ENCODE results near the gene NBEAL2.
"Not testable (repeated sequence)": the region's sequence is repeated elsewhere in the genome, so short reads cannot be mapped to it uniquely, and the experiment has no call there.

Gene NBEAL2

GRCh38 chr3:47028146-47028545 lies 48.7 kb downstream of the NBEAL2 start:
- ChIA-PET POLR2A (no interaction called here), CTCF (interaction anchor here (1.3 to 1.5 kb wide), 2 partner anchors 9 to 105 kb away, joined by 4 to 5 read pairs; no protein-coding TSS in a partner anchor)
- no peak overlapping the region for H3K4me3 ChIP-seq (ENCODE audit: low read depth, low read length)
- TF ChIP-seq, protein P1, sequence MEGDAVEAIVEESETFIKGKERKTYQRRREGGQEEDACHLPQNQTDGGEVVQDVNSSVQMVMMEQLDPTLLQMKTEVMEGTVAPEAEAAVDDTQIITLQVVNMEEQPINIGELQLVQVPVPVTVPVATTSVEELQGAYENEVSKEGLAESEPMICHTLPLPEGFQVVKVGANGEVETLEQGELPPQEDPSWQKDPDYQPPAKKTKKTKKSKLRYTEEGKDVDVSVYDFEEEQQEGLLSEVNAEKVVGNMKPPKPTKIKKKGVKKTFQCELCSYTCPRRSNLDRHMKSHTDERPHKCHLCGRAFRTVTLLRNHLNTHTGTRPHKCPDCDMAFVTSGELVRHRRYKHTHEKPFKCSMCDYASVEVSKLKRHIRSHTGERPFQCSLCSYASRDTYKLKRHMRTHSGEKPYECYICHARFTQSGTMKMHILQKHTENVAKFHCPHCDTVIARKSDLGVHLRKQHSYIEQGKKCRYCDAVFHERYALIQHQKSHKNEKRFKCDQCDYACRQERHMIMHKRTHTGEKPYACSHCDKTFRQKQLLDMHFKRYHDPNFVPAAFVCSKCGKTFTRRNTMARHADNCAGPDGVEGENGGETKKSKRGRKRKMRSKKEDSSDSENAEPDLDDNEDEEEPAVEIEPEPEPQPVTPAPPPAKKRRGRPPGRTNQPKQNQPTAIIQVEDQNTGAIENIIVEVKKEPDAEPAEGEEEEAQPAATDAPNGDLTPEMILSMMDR (IDR thresholded peaks at IDR 0.05; ENCODE audit: insufficient read depth, low read length, missing control alignments): no peak
- no peak for DNase-seq (ENCODE audit: low read depth, low spot score)

DNA sequence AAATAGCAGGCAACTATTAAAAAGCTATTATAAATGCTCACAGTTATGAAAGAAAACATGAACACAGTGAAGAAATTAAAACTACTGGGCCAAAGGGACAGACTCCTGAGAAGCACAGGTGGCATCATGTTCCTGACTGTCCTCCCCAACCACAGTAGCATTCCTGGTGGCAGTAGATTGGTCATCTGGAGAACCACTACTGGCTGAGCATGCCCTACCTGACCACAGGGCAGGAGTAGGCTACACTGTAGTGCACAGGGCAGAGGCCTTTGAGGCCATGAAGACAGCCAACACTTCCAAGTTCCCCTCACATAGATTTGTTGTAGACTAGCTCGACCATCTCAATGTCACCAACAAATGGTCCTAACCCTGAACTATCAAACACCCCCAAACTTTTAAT lies 49.2 kb downstream of the NBEAL2 start:
- DNase-seq (ENCODE audit: low read depth, low spot score): no peak
- no peak overlapping the region for H3K4me3 ChIP-seq (ENCODE audit: low read depth, low read length)
- ChIA-PET POLR2A (no interaction called here), CTCF (interaction anchor here (1.3 to 1.5 kb wide), 3 partner anchors 9 to 105 kb away, joined by 4 to 5 read pairs (median 4); no protein-coding TSS in a partner anchor)
- TF ChIP-seq, protein P1 (IDR thresholded peaks at IDR 0.05; ENCODE audit: insufficient read depth, low read length, missing control alignments): no peak

GRCh38 chr3:47031041-47031440 lies 51.6 kb downstream of the NBEAL2 start:
- DNase-seq (ENCODE audit: low read depth, low spot score); CTCF ChIA-PET; POLR2A ChIA-PET; H3K4me3 ChIP-seq (ENCODE audit: low read depth, low read length): not testable (repeated sequence)

DNA sequence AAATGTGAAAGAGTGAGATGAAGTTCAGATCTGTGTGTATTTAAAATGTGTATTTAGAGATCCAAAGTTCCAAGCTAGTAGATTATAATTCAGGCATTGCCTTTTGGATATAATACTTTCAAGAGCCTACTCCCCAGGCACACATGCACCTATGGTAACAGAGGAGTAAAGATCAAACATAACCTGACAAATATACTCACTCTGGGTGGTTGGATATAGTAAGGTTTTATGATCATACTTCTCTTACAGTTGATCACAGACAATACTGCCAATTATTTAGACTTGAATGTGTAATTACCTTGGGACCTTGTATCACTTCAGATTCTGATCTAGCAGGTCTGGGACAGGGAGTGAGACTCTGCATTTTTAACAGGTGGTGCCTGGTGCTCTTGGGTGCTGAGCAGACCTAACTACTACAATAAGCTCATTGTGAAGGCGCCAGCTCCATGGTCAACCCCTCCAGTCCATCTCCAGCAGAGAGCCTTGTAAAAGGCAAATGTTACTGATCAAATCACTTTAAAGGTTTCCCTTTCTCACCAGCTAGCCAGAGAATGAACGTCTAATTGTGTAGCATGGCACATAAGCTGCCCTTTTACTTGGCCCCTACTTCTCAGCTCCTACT lies 55.5 kb downstream of the NBEAL2 start:
- POLR2A ChIA-PET: no interaction called here

GRCh38 chr3:47035645-47036044 lies 56.2 kb downstream of the NBEAL2 start:
- no peak for DNase-seq (ENCODE audit: low read depth, low spot score)
- POLR2A ChIA-PET: interaction anchor here (0.5 kb wide), 1 partner anchor 17 kb away, joined by 3 read pairs; no protein-coding TSS in a partner anchor
- CTCF ChIA-PET: interaction anchor here (1.0 to 2.0 kb wide), 4 partner anchors 9 to 112 kb away, joined by 3 to 5 read pairs (median 4); no protein-coding TSS in a partner anchor
- TF ChIP-seq, protein P1 (IDR thresholded peaks at IDR 0.05; ENCODE audit: insufficient read depth, low read length, missing control alignments): no peak
- no peak overlapping the region for H3K4me3 ChIP-seq (ENCODE audit: low read depth, low read length)

More for the DNA sequence above, 55.5 kb downstream of the NBEAL2 start:
- no peak overlapping the region for H3K4me3 ChIP-seq (ENCODE audit: low read depth, low read length)
- TF ChIP-seq, protein P1 (IDR thresholded peaks at IDR 0.05; ENCODE audit: insufficient read depth, low read length, missing control alignments): no peak
- CTCF ChIA-PET: interaction anchor here (1.0 to 2.0 kb wide), 3 partner anchors 9 to 112 kb away, joined by 3 to 5 read pairs (median 4); no protein-coding TSS in a partner anchor
- DNase-seq (ENCODE audit: low read depth, low spot score): no peak

DNA sequence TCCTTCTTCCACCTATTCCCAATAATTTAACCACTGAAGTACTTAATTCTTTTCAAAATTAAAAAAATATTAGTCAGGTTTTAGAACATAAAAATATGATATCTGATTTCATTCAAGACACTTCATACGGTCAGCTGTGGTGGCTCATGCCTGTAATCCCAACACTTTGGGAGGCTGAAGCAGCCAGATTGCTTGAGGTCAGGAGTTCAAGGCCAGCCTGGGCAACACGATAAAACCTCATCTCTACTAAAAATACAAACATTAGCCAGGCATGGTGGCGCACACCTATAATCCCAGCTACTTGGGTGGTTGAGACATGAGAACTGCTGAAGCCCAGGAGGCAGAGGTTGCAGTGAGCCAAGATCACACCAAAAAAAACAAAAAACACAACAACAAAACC lies 56.7 kb downstream of the NBEAL2 start:
- CTCF ChIA-PET: interaction anchor here (1.1 to 2.0 kb wide), 3 partner anchors 8 to 33 kb away, joined by 3 to 5 read pairs (median 4); no protein-coding TSS in a partner anchor
- DNase-seq (ENCODE audit: low read depth, low spot score): no peak
- TF ChIP-seq, protein P1 (IDR thresholded peaks at IDR 0.05; ENCODE audit: insufficient read depth, low read length, missing control alignments): no peak
- H3K4me3 ChIP-seq (ENCODE audit: low read depth, low read length): no peak overlapping the region
- POLR2A ChIA-PET: interaction anchor here (0.5 kb wide), 1 partner anchor 17 kb away, joined by 3 read pairs; no protein-coding TSS in a partner anchor

DNA sequence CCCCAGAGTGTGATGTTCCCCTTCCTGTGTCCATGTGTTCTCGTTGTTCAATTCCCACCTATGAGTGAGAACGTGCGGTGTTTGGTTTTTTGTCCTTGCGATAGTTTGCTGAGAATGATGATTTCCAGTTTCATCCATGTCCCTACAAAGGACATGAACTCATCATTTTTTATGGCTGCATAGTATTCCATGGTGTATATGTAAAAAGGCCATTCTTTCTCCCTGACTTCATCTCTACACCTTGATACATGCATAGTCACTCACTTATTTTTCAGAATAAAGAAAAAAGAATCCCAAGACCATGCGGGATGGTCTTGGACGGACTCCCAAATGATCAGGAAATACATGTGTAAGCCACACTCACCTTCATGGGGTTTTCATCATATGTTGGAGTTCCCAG lies 57.8 kb downstream of the NBEAL2 start:
- CTCF ChIA-PET; H3K4me3 ChIP-seq (ENCODE audit: low read depth, low read length); DNase-seq (ENCODE audit: low read depth, low spot score); POLR2A ChIA-PET: not testable (repeated sequence)
